Body of pancreas (tissue), 4 donors: ENCODE results near the gene WWOX.

Source experiments
- POLR2A ChIP-seq, 3 donors: fragments of 450-650 bp; IDR thresholded peaks; one replicate each; pipeline ENCODE4 v1.6.1; 2016; ENCODE audit warnings: antibody characterized with exemption in 3 of 3, mild to moderate bottlenecking in 2 of 3
- TF ChIP-seq, protein P1 (sequence below), 7 experiments: fragments of 450-650 bp in 4 of 7; fragments of 200-600 bp in 3 of 7; sonication (generic) in 3 of 7; IDR thresholded peaks; one replicate each; pipeline ENCODE4 v1.5.1; 2016 to 2019; ENCODE audit warnings: antibody characterized with exemption in 7 of 7

- TF ChIP-seq POLR2A (IDR thresholded peaks at IDR 0.05) = no peak
- TF ChIP-seq, protein P1, sequence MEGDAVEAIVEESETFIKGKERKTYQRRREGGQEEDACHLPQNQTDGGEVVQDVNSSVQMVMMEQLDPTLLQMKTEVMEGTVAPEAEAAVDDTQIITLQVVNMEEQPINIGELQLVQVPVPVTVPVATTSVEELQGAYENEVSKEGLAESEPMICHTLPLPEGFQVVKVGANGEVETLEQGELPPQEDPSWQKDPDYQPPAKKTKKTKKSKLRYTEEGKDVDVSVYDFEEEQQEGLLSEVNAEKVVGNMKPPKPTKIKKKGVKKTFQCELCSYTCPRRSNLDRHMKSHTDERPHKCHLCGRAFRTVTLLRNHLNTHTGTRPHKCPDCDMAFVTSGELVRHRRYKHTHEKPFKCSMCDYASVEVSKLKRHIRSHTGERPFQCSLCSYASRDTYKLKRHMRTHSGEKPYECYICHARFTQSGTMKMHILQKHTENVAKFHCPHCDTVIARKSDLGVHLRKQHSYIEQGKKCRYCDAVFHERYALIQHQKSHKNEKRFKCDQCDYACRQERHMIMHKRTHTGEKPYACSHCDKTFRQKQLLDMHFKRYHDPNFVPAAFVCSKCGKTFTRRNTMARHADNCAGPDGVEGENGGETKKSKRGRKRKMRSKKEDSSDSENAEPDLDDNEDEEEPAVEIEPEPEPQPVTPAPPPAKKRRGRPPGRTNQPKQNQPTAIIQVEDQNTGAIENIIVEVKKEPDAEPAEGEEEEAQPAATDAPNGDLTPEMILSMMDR (IDR thresholded peaks at IDR 0.05) = no peak
These were observed 362.2 kb downstream of the WWOX start for GRCh38 chr16:78461496-78462287.
